Astrocyte (in vitro differentiated cells and primary cell): Measurements from ENCODE around the gene CORO2B. TPM values are rescaled to one million over a fixed set of nuclear protein-coding genes. Genes with fewer than 3 reads are reported as not detected.

ENCODE experiments used
- DNase-seq: peaks from one replicate; pipeline ENCODE4 v3.0.0-alpha.2; 2010; ENCODE audit warnings: low read depth
- FAIRE-seq: peaks from 2 replicates; lab custom pipeline; 2011; peaks lifted over from hg19 to GRCh38; lab: Jason Lieb, UNC
- H2AFZ ChIP-seq: 2 replicates; pipeline ENCODE4 v1.6.0; 2012; ENCODE audit warnings: low read depth, low read length, inconsistent platforms
- H3K27ac ChIP-seq: 2 replicates; pipeline ENCODE4 v1.5.1; 2011; ENCODE audit warnings: low read depth, low read length, inconsistent platforms
- H3K27me3 ChIP-seq: 2 replicates; pipeline ENCODE4 v1.6.0; 2011; ENCODE audit warnings: low read length, inconsistent platforms; ENCODE audit not compliant: insufficient read depth
- H3K36me3 ChIP-seq: 2 replicates; pipeline ENCODE4 v1.5.1; 2011; ENCODE audit warnings: low read length, inconsistent platforms; ENCODE audit not compliant: insufficient read depth
- H3K4me1 ChIP-seq: 2 replicates; pipeline ENCODE4 v1.5.1; 2011; ENCODE audit warnings: low read length, inconsistent platforms; ENCODE audit not compliant: insufficient read depth
- H3K4me2 ChIP-seq: 2 replicates; pipeline ENCODE4 v1.6.0; 2012; ENCODE audit warnings: low read length, inconsistent platforms
- H3K4me3 ChIP-seq: 2 replicates; pipeline ENCODE4 v1.5.1; 2011; ENCODE audit warnings: low read depth, mild to moderate bottlenecking, low read length, inconsistent platforms; ENCODE audit not compliant: insufficient read depth
- H3K79me2 ChIP-seq: 2 replicates; pipeline ENCODE4 v1.6.0; 2012; ENCODE audit warnings: mild to moderate bottlenecking, low read length, inconsistent platforms; ENCODE audit not compliant: insufficient read depth
- H3K9ac ChIP-seq: 2 replicates; pipeline ENCODE4 v1.6.0; 2012; ENCODE audit warnings: mild to moderate bottlenecking, low read length, inconsistent platforms
- H3K9me3 ChIP-seq: 2 replicates; pipeline ENCODE4 v1.5.1; 2012; ENCODE audit warnings: low read depth, mild to moderate bottlenecking, low read length, inconsistent platforms; ENCODE audit not compliant: insufficient read depth
- H4K20me1 ChIP-seq: 2 replicates; pipeline ENCODE4 v1.6.0; 2012; ENCODE audit warnings: low read length, inconsistent platforms; ENCODE audit not compliant: insufficient read depth
- H3K27ac Mint-ChIP-seq: one replicate; pipeline ENCODE4 v1.8.0; 2021; ENCODE audit warnings: mild to moderate bottlenecking, mixed read lengths; ENCODE audit not compliant: unreplicated experiment
- H3K27me3 Mint-ChIP-seq: one replicate; pipeline ENCODE4 v1.8.0; 2021; ENCODE audit warnings: low read depth, mixed read lengths; ENCODE audit not compliant: unreplicated experiment
- H3K36me3 Mint-ChIP-seq: one replicate; pipeline ENCODE4 v1.8.0; 2021; ENCODE audit warnings: low read depth, mixed read lengths; ENCODE audit not compliant: unreplicated experiment
- H3K4me1 Mint-ChIP-seq: one replicate; pipeline ENCODE4 v1.8.0; 2021; ENCODE audit warnings: low read depth, mixed read lengths; ENCODE audit not compliant: unreplicated experiment
- H3K4me3 Mint-ChIP-seq: one replicate; pipeline ENCODE4 v1.8.0; 2021; ENCODE audit warnings: mild to moderate bottlenecking, moderate library complexity, mixed read lengths; ENCODE audit not compliant: unreplicated experiment
- H3K9me3 Mint-ChIP-seq: one replicate; pipeline ENCODE4 v1.8.0; 2021; ENCODE audit warnings: mild to moderate bottlenecking, mixed read lengths; ENCODE audit not compliant: unreplicated experiment
- EZH2 ChIP-seq: IDR thresholded peaks from 2 replicates; pipeline ENCODE4 v1.6.1; 2012; ENCODE audit warnings: mild to moderate bottlenecking, low read length, inconsistent platforms; ENCODE audit not compliant: insufficient read depth
- total RNA-seq: library from RNA; stranded (reverse); gene quantifications from 2 replicates; pipeline ENCODE4 v1.2.1, GENCODE V29; 2021
- TF ChIP-seq, protein P1 (sequence below): IDR thresholded peaks from 2 replicates; pipeline ENCODE4 v1.5.1; 2011; ENCODE audit warnings: low read depth, mild to moderate bottlenecking, inconsistent platforms, low read length, moderate library complexity; ENCODE audit not compliant: insufficient read depth

Gene CORO2B
- total RNA-seq, 1 donor from 2014 or later = 7.4 TPM

DNA sequence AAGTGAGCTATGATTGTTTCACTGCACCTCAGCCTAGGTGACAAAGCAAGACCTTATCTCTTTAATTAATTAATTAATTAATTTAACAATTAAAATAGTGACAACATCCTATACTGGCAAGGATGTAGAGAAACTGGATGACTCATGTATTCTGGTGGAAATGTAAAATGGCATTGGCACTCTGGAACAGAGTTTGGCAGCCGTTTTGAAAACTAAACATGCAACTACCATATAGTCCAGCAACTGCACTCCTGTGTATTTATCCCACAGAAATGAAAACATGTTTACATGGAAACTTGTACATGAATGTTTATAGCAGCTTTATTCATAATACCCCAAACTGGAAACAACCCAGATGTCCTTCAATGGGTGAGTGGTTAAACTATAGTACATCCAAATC is 185.3 kb downstream of the CORO2B start:
- Histone ChIP-seq H3K9ac (no peak overlapping the region), H3K27ac (no peak overlapping the region), H2AFZ (no peak overlapping the region), H3K4me1 (no peaks in the 10 kb centered on the region), H3K9me3 (no peaks in the 10 kb centered on the region), H3K36me3 (no peaks in the 10 kb centered on the region), H3K79me2 (no peaks in the 10 kb centered on the region), H3K4me2 (no peak overlapping the region), H4K20me1 (no peaks in the 10 kb centered on the region), H3K4me3 (no peak overlapping the region), H3K27me3 (no peaks in the 10 kb centered on the region)
- Mint-ChIP-seq H3K27me3 (no peaks in the 10 kb centered on the region), H3K4me3 (no peak overlapping the region), H3K9me3 (no peaks in the 10 kb centered on the region), H3K36me3 (no peaks in the 10 kb centered on the region), H3K27ac (no peak overlapping the region), H3K4me1 (peaks cover 3% of the 10 kb centered on the region)
- TF ChIP-seq, protein P1, sequence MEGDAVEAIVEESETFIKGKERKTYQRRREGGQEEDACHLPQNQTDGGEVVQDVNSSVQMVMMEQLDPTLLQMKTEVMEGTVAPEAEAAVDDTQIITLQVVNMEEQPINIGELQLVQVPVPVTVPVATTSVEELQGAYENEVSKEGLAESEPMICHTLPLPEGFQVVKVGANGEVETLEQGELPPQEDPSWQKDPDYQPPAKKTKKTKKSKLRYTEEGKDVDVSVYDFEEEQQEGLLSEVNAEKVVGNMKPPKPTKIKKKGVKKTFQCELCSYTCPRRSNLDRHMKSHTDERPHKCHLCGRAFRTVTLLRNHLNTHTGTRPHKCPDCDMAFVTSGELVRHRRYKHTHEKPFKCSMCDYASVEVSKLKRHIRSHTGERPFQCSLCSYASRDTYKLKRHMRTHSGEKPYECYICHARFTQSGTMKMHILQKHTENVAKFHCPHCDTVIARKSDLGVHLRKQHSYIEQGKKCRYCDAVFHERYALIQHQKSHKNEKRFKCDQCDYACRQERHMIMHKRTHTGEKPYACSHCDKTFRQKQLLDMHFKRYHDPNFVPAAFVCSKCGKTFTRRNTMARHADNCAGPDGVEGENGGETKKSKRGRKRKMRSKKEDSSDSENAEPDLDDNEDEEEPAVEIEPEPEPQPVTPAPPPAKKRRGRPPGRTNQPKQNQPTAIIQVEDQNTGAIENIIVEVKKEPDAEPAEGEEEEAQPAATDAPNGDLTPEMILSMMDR = no peak
- no peak for TF ChIP-seq EZH2
- FAIRE-seq (no peak), DNase-seq (no peak)

DNA sequence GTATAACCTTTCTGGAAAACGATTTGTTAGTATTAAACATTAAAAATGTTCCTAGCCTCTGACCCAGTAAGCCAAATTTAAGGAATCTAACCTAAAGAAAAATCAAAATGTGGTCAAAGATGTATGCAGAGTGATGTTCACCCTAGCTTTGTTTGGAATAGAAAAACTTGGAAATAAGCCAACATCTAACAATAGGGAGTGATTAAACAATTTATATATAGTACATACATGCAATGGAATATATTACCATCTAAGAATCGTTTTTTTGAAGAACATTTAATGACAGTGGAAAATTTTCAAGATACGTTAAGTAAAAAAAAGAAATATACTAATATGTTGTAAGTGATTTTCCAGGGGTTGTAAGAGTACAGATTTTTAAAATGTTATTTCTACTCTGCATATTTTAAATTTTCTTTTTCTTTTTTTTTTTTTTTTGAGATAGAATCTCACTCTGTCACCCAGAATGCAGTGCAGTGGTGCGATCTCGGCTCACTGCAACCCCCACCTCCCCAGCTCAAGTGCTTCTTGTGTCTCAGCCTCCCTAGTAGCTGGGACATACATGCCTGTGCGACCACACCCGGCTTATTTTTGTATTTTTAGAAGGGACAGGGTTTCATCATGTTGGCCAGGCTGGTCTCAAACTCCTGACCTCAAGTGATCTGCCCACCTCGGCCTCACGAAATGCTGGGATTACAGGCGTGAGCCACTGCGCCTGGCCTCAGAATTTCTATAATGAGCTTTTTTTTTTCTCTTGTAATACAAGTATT is 187.0 kb downstream of the CORO2B start:
- FAIRE-seq = no peak
- Histone ChIP-seq H3K27me3 (no peaks in the 10 kb centered on the region), H3K27ac (no peak overlapping the region), H3K4me2 (no peak overlapping the region), H3K4me3 (no peak overlapping the region), H3K79me2 (no peaks in the 10 kb centered on the region), H3K4me1 (no peaks in the 10 kb centered on the region), H3K9me3 (no peaks in the 10 kb centered on the region), H4K20me1 (no peaks in the 10 kb centered on the region), H2AFZ (no peak overlapping the region), H3K9ac (no peak overlapping the region), H3K36me3 (no peaks in the 10 kb centered on the region)
- H3K9me3 Mint-ChIP-seq = no peaks in the 10 kb centered on the region
- no peak overlapping the region for H3K4me3 Mint-ChIP-seq
- peaks cover 3% of the 10 kb centered on the region for H3K4me1 Mint-ChIP-seq
- H3K27me3 Mint-ChIP-seq = peaks cover 6% of the 10 kb centered on the region
- DNase-seq = no peak
- H3K36me3 Mint-ChIP-seq = no peaks in the 10 kb centered on the region
- TF ChIP-seq, protein P1 = no peak
- TF ChIP-seq EZH2 = no peak
- H3K27ac Mint-ChIP-seq = no peak overlapping the region

DNA sequence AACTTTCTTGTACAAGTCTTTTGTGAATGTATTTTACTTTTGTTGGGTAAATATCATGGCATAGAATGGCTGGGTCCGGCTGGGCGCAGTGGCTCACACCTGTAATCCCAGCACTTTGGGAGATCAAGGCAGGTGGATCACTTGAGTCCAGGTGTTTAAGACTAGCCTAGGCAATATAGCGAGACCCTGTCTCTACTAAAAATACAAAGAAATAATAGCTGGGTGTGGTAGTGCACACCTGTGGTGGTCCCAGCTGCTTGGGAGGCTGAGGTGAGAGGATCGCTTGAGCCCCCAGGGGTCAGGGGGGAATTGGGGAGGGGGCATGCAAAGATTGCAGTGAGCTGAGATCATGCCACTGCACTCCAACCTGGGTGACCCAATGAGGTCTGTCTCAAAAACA is 189.0 kb downstream of the CORO2B start:
- H3K36me3 Mint-ChIP-seq = no peaks in the 10 kb centered on the region
- peaks cover 3% of the 10 kb centered on the region for H3K4me1 Mint-ChIP-seq
- TF ChIP-seq, protein P1 = no peak
- no peak for TF ChIP-seq EZH2

More for the DNA sequence above, 189.0 kb downstream of the CORO2B start:
- Histone ChIP-seq H2AFZ (no peak overlapping the region), H3K9me3 (no peaks in the 10 kb centered on the region), H3K4me3 (no peak overlapping the region), H3K4me2 (no peak overlapping the region), H3K27me3 (no peaks in the 10 kb centered on the region), H3K27ac (no peak overlapping the region), H3K79me2 (no peaks in the 10 kb centered on the region), H3K4me1 (no peaks in the 10 kb centered on the region), H4K20me1 (no peaks in the 10 kb centered on the region), H3K36me3 (no peaks in the 10 kb centered on the region), H3K9ac (no peak overlapping the region)
- no peaks in the 10 kb centered on the region for H3K9me3 Mint-ChIP-seq
- H3K4me3 Mint-ChIP-seq = no peak overlapping the region
- DNase-seq (no peak), FAIRE-seq (no peak)
- H3K27me3 Mint-ChIP-seq = peaks cover 13% of the 10 kb centered on the region
- H3K27ac Mint-ChIP-seq = no peak overlapping the region
